Left lung (tissue), 10 donors: ENCODE measurements around the gene HBD. TPM values are rescaled to one million over a fixed set of nuclear protein-coding genes. Genes with fewer than 3 reads are reported as not detected.

Source experiments
- ATAC-seq: fragments of 200-7000 bp; cut with Tn5 transposase; one replicate; pipeline ENCODE4 v1.9.1; 2020; ENCODE audit warnings: moderate library complexity
- DNase-seq, 4 donors: peaks; one replicate each; pipeline ENCODE4 v3.0.0-alpha.2; 2013 to 2020
- H3K27ac ChIP-seq, 2 donors: fragments of 200-600 bp; sonication (generic) in 1 of 2; one replicate each; pipeline versions ENCODE4 v1.5.0 to v1.8.0; 2020 to 2021
- H3K27me3 ChIP-seq, 2 donors: fragments of 200-600 bp; sonication (generic) in 1 of 2; one replicate each; pipeline versions ENCODE4 v1.5.0 to v1.8.0; 2020 to 2021
- H3K36me3 ChIP-seq, 2 donors: fragments of 200-600 bp; sonication (generic) in 1 of 2; one replicate each; pipeline versions ENCODE4 v1.5.0 to v1.8.0; 2020 to 2021
- H3K4me1 ChIP-seq, 2 donors: fragments of 200-600 bp; one replicate each; pipeline ENCODE4 v1.8.0; 2021
- H3K4me3 ChIP-seq, 2 donors: fragments of 200-600 bp; sonication (generic) in 1 of 2; one replicate each; pipeline versions ENCODE4 v1.5.0 to v1.8.0; 2020 to 2021; ENCODE audit warnings: mild to moderate bottlenecking in 1 of 2
- H3K9me3 ChIP-seq, 2 donors: fragments of 200-600 bp; sonication (generic) in 1 of 2; one replicate each; pipeline versions ENCODE4 v1.5.0 to v1.8.0; 2020 to 2021
- intact Hi-C, 2 donors: fragments of 100-400 bp; cut with DNase I; formaldehyde crosslinking; loops; one replicate each; pipeline versions ENCODE4 v1.11.2 to v1.14.2; 2022
- polyA plus RNA-seq, 6 donors: library from polyadenylated mRNA; unstranded; fragments of 120-200 nt; gene quantifications; one replicate each; pipeline ENCODE4 v1.2.1, GENCODE V29; 2013; ENCODE audit not compliant: insufficient read length in 6 of 6
- total RNA-seq, 2 donors: library from RNA; stranded (reverse); fragmentation: NEBNext Ultra II Directional; extraction: Animal tissue kit (Norgen Biotek cat#: 25700); gene quantifications; one replicate each; pipeline ENCODE4 v1.2.1, GENCODE V29; 2021
- TF ChIP-seq, protein P1 (sequence below), 2 donors: fragments of 200-600 bp; sonication (generic) in 1 of 2; IDR thresholded peaks; one replicate each; pipeline versions ENCODE4 v1.5.0 to v1.8.0; 2021; ENCODE audit warnings: antibody characterized with exemption in 2 of 2
- donor health status: DM: no; HTN: yes; CAD: no.
- donor health status: DM: no; HTN: no; CAD: no.

The HBD gene
- total and polyA plus RNA-seq, 8 donors: 0.44 to 1.2 (median 0.82) TPM; not detected in 1

DNA sequence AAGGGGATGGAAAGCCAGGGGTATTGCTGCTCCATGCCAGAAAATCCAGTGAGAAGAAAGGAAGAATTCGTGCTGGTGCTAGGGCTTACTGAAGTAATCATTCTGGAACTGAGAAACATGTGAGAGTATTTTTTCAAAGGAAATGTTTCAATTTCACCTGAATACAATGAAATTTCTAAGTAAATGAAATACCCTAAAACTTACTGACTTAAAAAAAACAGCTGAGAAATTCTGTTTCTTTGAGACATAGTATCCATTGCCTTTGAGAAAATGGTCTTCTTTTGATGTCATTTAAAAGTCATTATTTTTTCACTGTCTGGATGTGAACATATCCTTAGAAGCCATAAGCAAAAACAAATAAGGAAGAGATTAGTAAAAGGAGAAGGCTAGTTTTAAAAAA is 33.7 kb downstream of the HBD start, which contains the start of gene OR51V1:
TSS of gene OR51V1 (minus strand) at position 101 of the 400 bp plus-strand sequence. CDS start at position 101, 0 bp downstream.
- TF ChIP-seq, protein P1, sequence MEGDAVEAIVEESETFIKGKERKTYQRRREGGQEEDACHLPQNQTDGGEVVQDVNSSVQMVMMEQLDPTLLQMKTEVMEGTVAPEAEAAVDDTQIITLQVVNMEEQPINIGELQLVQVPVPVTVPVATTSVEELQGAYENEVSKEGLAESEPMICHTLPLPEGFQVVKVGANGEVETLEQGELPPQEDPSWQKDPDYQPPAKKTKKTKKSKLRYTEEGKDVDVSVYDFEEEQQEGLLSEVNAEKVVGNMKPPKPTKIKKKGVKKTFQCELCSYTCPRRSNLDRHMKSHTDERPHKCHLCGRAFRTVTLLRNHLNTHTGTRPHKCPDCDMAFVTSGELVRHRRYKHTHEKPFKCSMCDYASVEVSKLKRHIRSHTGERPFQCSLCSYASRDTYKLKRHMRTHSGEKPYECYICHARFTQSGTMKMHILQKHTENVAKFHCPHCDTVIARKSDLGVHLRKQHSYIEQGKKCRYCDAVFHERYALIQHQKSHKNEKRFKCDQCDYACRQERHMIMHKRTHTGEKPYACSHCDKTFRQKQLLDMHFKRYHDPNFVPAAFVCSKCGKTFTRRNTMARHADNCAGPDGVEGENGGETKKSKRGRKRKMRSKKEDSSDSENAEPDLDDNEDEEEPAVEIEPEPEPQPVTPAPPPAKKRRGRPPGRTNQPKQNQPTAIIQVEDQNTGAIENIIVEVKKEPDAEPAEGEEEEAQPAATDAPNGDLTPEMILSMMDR (IDR thresholded peaks at IDR 0.05): no peak
- no peak for ATAC-seq
- no peaks in the 10 kb centered on the region for H3K27me3 ChIP-seq
- no peaks in the 10 kb centered on the region for H3K36me3 ChIP-seq
- no peaks in the 10 kb centered on the region for H3K4me1 ChIP-seq
- H3K27ac ChIP-seq: no peak within 1 kb of the TSS
- intact Hi-C loops: no loop called here
- H3K9me3 ChIP-seq: no peaks in the 10 kb centered on the region
- no peak for DNase-seq
- H3K4me3 ChIP-seq: no peak within 1 kb of the TSS

DNA sequence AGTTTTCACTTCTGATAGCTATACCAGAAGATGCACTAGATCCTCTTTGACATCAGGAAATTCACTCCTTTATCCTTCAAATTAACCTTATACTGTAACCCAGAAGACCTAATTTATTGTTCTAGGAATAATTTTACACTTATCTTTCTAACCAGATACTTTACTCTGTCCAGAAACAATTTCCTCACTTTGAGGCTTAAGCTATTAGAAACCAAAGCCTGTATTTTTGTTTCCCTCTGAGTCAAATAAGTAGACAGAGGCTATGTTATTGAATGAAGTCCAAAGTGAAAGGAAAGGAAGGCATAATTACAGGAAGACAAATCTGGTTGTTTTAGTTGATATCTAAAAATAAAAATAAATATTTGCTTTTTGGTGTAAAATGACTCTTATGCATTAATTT is 36.0 kb downstream of the HBD start:
- H3K4me3 ChIP-seq: no peak overlapping the region
- no peaks in the 10 kb centered on the region for H3K27me3 ChIP-seq
- H3K36me3 ChIP-seq: no peaks in the 10 kb centered on the region
- DNase-seq: no peak
- ATAC-seq: no peak
- no peaks in the 10 kb centered on the region for H3K4me1 ChIP-seq
- intact Hi-C loops: no loop called here
- H3K27ac ChIP-seq: no peak overlapping the region
- TF ChIP-seq, protein P1 (IDR thresholded peaks at IDR 0.05): no peak
- no peaks in the 10 kb centered on the region for H3K9me3 ChIP-seq

DNA sequence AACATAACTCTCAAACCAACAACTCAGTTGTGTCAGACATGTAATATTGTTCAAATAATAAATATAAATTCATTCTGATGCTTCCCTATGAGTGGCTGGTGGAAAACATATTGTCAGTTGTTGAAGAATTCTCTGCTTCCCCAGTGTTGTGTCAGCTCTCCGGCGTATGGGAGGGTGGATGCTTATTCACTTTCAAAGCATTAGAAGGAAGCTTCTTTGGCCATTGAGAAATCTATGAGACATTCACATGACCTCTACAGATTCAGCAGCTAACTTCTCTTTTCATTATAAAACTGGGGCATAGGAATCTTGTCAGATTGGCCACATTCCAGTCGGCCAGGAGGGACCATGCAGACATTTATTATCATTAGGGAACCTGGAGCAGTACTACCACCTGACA is 36.7 kb downstream of the HBD start:
- H3K4me3 ChIP-seq: no peak overlapping the region
- no peak for ATAC-seq
- no peaks in the 10 kb centered on the region for H3K27me3 ChIP-seq

DNA sequence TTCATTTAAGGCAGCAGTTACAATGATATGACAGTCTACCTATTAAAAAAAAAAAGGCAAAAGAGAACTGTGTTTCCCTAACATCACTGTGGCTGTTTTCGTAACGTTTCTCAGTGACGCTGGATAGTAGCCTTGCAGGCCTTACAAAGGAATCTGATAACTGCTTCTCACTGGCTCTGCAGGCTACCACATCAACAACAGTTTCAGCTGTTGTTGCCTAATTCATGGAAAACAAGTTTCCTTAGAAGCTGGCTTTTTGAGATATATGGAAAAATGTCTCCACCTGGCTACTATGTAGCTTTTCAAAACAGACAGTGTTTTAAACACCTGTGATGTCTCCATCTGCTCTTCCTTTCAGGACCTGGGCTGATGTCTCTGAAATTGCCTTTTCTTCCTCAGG is 37.6 kb downstream of the HBD start:
- TF ChIP-seq, protein P1 (IDR thresholded peaks at IDR 0.05): no peak
- no peaks in the 10 kb centered on the region for H3K4me1 ChIP-seq
- intact Hi-C loops: no loop called here

More for the DNA sequence above, 36.7 kb downstream of the HBD start:
- intact Hi-C loops: no loop called here
- TF ChIP-seq, protein P1 (IDR thresholded peaks at IDR 0.05): no peak
- Histone ChIP-seq H3K36me3 (no peaks in the 10 kb centered on the region), H3K27ac (no peak overlapping the region), H3K9me3 (no peaks in the 10 kb centered on the region), H3K4me1 (no peaks in the 10 kb centered on the region)
- DNase-seq: no peak

DNA sequence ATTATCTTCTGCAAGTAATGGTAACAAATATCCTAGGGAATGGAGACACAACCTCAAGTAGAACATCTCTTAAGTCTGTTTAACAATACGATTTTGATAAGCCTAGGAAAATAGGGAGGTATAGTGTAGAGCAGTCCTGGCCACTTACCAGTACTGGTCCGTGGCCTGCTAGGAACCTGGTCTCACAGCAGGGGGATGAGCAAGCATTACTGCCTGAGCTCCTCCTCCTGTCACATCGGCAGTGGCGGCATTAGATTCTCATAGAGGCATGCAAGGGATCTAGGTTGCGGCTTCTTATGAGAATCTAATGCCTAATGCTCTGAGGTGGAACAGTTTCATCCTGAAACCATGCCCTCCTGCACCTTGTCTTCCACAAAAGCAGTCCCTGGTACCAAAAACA is 38.2 kb downstream of the HBD start:
- Histone ChIP-seq H3K9me3 (peaks cover 0 to 1% of the 10 kb centered on the region in 2 donors), H3K27ac (no peak overlapping the region), H3K36me3 (no peaks in the 10 kb centered on the region), H3K4me1 (no peaks in the 10 kb centered on the region), H3K27me3 (no peaks in the 10 kb centered on the region), H3K4me3 (no peak overlapping the region)
- ATAC-seq (no peak), DNase-seq (peak in 1 of 4 donors; percentile 2)
- TF ChIP-seq, protein P1 (IDR thresholded peaks at IDR 0.05): no peak
- intact Hi-C loops: no loop called here

More for the DNA sequence above, 37.6 kb downstream of the HBD start:
- DNase-seq (no peak), ATAC-seq (no peak)
- Histone ChIP-seq H3K36me3 (no peaks in the 10 kb centered on the region), H3K9me3 (no peaks in the 10 kb centered on the region), H3K4me3 (no peak overlapping the region), H3K27ac (no peak overlapping the region), H3K27me3 (no peaks in the 10 kb centered on the region)
